Measurements from ENCODE around the gene ACTL10.

Gene ACTL10

DNA sequence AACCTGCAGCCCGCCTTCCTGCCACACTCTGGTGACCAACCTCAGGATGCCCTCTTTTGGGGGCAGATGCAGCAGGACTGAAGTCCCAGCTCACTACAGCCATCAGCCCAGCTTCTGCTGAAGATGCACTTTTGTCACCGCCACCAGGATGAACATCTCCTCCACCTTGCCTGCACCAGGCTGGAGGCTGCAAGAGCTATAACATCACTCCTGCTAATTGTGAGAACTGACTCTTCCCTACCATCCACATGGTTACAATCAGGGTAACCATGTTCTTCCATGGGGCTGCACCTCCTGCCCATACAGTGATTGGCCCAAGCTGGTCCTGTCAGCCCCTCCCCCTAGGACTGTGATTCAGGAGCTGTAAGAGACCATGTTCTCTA is 2.0 kb upstream of the ACTL10 start:
- DNase-seq: no peak

DNA sequence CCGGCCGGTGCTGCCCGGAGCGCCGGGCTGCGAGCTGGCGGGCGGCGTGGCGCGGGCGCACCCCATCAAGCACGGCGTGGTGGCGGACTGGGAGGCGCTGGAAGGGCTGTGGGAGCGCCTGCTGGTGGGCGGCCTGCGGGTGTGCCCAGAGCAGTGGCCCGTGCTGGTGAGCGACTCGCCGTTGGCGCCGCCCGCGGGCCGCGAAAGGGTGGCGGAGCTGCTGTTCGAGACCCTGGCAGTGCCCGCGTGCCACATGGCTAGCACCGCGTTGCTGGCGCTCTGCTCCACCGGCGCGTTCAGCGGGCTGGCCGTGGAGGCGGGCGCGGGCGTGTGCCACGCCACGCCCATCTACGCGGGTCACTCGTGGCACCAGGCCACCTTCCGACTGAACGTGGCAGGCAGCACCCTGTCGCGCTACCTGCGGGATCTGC is 517 bp downstream of the ACTL10 start:
- no peak for DNase-seq

DNA sequence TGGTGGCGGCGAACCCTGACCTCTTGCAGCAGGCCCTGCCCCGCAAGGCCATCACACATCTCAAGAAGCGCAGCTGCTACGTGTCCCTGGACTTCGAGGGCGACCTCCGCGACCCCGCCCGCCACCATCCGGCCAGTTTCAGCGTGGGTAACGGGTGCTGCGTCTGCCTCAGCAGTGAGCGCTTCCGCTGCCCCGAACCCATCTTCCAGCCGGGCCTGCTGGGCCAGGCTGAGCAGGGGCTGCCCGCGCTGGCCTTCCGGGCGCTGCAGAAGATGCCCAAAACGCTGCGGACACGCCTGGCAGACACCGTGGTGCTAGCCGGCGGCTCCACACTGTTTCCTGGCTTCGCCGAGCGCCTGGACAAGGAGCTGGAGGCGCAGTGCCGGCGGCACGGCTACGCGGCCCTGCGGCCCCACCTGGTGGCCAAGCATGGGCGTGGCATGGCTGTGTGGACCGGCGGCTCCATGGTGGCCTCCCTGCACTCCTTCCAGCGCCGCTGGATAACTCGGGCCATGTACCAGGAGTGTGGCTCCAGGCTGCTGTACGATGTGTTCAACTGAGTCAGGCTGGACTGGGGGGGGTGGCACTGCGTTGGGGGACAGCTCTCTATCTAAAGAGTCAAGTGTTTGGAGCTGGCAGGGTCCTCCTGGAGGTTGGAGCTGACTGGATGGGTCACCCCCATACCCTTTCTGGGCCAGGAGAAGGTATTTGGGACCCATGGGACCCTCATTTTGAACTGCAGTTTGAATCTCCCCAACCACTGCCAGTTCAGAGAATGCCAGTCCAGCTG is 1.1 kb downstream of the ACTL10 start:
- DNase-seq: no peak

DNA sequence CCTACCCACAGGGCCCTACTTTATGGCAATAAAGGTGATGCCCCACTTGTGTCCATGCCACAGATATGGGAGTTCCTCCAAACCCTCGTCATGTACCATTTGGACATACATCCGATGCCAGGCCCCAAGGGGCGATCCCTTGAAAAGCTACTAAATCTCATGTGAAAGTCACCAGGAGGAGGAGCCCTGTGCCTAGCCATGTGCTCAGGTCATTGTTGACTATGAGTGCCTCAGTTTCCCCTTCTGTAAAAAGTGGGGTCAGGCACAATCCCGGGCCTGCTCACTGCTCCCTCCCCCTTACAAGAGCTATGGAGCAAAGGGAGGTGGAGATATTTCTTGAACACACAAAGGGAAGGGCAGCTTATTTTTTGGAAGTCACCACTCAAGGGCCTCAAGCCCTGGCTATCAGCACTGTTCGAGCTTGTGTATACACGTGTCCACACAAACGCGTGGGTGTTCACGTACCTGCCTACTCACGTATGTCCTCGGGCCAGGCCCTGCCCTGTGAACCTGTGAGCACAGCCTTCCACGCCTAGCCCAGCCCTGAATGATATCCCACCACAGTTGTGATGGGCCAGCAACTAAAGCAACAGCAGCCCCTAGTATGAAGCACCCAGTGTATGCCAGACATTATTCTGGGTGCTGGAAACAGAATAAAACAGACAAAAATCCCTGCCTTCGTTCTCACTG is 1.9 kb downstream of the ACTL10 start:
- DNase-seq: no peak

DNA sequence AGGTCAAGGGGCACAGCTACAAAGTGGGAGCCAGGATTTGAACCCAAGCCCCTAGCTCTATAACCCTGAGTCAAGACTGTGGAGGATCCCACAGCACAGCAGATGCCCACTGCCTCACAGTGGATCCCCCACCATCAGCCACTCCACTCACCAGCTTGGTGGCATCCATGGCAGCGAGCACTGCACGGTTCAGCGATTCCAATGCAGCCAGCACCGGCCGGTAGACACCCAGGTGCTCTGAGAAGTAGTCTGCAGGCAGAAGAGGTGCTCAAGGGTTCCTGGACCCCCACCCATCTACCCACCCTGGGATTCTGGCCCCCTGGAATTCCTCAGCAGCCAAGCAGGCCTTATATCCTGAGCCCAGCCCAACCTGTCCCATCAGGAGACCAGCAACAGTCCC is 2.5 kb downstream of the ACTL10 start:
- DNase-seq: no peak

DNA sequence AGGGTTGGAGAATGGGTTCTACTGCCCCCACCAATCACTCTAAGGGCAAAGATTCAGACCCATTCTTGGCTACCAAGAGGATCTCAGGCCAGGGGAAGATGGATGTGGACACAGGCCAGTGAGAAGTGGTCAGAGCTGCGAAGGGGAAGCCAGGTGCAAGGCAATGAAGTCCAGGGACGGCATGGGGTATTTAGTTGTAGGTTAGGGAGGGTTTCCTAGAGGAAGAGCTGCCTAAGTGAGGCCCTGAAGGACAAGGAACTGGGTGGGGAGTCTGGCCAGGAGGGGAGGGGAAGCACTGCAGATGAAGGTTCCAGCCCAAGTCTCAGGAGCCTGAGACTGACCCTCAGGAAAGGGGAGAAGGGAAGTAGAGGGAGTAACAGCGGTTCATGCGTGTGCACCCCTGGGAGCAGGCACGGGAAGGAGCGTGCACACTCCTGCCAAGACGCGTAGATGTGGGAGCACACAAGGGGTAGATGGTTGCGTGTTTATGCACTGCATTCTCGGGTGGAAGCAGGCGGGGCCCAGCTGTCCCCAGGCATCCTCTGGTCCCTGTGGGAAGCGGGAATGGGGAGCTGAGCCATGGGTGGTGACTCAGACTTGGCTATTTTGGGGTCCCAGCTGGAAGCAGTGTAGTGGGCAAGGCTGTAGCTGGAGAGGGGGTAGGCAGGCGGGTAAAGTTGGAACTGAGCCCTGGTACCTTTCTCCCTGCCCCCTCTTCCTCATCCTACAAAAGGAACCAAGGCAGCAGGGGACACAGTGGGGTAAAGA is 3.3 kb downstream of the ACTL10 start:
- DNase-seq: no peak

DNA sequence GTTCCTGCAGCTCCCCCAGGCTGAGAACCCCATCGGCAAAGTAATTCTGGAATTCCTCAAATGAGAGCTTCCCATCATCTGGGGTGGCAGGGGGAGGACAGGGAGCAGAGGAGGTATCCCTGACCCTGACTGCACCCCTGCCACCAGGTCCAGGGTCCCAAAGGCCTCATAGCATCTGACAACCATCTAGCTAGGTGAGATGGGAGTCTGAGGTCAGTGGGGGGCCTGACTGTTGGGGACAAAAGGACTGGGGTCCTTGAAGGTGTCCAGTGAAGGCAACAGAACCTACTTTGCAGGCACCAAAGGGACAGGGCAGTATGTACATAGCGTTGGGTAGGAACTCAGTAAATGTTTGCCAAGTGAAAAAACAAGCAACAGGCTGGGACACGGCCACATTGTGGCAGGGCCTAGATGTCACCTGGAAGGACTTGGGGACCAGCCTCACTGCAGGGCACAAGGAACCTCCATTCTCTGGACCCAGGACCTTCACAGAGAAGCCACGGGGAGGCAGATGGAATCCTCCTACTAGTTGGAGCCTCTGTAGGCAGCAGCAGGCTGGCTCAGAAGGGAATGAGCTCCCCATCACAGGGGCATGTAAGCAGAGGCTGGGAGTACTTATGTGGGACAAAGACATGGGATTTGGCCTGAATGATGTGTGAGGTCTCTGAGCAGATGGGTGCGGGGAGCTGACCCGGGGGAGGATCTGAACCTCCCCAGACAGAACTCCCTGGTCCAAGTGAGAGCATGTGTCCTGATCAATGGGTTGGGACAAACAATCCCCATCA is 4.2 kb downstream of the ACTL10 start:
- no peak for DNase-seq

DNA sequence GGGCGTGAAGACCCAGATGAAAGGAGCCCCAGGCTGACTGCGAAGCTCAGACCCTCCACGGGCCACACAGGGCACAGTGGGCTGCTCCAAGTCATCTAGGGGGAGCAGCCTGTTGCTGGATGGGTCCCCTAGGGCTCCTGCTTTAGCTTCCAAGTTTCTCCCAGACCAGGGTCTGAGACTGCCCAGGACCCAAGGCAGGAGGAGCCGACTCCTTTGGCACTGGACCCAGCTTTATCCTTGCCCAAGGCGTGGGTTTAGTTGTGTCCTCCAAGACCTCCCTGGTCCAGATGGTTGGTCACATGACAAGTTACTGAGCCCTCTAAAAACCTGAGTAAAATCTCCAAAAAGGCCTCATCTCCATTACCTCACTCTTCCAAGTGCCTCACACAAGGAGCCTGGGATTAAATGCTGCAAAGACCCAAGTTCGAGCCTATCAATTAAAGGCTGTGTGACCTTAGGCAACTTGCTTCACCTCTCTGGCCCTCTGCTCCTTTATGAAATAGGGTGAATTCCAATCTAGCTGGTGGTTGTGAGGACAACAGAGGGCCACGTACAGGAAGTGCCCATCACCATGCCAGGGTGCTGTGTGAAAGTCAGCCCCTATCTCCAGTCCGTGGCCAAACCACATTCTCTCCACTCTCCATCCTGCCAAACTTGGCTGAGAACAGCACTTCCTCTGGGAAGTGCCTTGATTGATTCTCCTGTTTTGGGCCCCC is 5.0 kb downstream of the ACTL10 start:
- DNase-seq: no peak

DNA sequence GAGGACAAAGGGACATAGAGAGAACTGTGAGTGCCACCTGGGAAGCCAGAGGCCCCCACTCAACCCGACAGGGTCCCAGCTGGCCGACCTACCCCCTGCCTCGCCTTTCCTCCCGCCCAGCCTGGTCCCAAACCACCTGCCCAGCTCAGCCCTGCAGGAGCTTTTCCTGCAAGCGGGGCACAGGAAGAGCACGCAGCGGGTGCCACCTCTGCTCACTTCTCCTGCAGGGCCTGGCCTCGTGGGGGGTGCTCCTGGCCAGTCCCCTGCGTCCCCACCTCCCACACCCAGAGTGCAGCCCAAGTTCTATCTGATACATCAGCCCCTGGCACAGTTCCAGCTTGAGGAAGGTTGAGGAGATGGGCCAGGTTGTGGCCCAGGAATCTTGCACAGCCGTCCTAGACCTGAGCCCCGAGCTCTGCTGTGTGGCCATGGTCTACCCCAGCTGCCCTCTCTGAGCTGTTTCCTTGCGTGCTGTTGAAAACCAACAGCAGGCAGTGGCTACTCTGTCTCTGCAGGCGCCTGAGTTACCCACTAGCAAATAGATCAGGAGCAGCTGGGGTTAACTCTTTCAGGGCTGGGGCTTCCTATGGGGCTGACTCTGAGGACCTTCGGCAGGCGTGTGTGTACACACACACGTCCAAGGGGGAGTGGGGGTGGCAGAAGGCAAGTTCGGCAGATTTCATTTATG is 5.8 kb downstream of the ACTL10 start:
- no peak for DNase-seq

DNA sequence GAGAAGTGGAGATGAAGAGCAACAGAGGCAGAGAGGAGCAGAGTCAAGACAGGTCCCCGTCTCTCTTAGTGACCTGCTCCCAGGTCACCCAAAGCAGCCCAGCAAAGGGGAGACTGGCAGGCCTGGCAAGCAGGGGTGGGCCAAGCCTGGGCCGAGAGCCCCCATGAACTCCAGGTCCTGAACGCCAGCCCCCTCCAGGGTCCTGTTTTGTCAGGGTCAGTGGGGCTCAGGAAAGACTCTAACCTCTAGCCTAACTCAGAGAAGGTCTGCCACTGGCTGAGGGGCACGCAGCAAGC is 6.3 kb downstream of the ACTL10 start:
- DNase-seq: no peak

DNA sequence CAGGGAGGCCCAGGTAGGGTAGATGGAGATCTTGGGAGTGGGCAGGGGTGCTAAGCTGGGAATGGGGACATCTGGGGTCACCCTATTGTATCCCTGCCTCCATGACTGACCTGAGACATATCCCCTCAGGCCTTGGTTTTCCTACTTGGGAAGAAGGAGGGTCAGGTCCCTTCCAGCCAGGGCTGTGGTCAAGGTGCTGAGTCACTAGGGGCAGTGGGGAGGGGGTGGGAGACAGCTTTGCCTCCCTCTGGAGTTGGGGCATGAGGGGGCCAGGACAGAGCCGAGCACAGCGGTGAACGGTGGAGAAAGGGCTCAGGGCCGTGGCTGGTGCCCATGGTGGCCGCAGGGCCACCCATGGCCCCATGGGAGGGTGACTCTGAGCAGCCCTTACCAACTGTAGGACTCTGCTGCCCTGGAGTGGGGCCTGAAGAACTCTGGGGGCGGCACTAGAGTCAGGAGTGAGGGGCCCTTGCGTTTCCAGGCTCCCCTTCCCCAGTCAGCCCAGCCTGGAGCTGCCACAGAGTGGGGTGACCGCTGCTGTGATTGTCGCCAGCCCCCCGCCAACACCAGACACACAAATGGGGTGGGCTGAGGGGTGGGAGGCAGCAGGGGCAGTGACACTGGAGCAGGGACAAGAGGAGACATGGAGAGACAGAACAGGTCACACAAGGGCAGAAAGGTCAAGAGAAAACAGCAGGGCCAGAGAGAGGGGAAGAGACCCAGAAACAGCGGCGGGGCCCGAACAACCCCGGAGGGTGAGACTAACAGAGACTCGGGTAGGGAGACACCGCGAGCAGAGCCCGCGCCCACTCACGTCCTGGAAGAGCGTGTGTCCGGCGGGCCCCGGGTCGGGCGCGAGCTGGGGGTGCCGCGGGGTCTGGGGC is 6.9 kb downstream of the ACTL10 start:
- no peak for DNase-seq

DNA sequence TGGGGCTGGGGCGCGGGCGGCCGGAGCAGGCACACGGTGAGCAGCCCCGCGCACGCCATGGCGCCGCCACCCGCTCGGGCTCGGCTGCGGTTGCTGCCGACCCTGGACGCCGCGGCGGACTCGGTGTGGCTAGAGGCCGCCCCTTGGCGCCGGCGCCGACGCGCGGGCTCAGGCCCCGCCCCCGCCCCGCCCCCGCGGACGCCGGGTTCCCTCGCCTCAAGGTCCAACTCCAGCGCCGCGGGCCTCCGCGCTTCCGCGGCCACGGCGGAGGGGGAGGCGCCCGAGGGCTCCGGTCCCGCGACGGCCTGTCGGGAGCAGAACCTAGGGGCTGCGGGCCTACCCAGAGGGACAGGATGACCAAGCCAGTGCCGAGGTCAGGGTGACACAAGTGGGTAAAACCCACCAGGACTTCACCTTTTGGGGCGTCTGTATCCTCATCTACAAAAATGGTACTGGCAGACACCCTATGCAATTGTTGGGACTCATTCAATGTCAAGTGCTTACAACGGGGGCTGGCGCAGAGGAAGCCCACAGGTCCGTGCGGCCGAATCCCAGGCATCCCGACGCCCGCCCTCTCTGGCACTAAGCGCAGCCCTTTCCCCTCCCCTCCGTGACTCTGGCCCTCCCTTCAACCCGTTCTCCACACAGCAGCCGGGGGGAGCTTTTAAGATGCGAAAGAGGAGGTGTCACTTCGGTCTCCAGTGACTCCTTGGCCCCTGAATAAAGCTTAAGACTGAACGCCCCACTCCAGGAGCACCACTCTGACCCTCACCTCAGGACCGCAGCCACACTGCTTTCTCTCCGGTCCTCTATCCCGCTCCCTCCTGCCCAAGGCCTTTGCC is 7.8 kb downstream of the ACTL10 start, which contains the start of gene NECAB3:
Gene NECAB3, minus strand, starts transcription at position 135 of the 842 bp plus-strand sequence. Its CDS starts 76 bp downstream, at position 59.
- DNase-seq: no peak

DNA sequence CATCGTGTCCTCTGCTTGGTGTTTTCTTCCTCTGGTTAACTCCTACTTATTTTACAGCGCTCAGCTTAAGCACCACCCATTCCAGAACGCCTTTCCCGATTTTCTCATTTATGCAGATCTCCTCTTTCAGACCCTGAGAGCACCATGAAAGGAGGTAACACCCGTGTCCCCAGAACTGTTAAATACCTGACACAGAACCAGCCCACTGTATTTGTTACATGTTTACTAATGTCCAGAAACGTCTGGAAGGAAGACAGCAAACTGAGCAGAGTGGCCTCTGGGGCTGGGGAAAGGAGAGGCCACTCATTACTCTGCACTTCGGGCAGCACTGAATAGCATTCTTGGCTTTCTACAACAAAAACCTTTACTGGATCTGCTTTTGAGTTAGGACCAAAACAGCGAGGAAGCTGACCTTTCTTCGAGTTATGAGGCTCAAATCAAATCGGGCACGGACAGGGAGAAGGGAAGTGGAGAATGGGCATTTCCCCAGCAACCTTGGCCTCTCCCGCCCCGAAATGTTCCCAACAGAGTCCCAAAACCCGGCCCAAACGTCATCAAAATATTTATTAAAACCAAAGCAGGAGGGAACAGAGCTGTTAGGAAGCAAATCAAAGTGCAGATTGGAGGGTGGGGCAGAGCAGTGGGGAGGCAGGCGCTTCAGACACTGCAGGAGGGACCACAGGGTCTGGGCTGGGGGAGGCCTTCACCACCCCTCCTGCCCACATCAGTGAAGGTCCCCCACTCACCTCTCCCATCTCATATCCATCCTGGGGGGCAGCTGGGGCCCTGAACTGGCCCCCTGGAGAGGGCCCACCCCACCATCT is 8.6 kb downstream of the ACTL10 start:
- DNase-seq: no peak

DNA sequence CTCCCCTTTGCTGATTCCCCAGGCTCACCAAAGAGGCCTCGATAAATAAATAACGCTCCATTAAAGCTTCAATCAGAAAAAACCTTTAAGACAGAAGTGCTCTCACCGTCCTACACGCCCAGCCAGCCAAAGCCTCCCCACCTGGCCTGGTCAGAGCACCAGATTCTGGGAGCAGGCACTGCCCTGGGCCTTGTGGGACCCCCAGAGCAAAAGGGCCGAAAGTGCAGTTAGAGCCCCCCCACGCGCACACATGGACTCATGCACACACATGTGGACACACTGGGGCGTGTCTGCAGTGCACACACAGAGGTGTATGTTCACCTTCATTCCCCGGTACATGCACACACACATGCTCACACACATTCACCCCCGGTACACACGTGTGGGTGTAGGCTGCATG is 9.4 kb downstream of the ACTL10 start:
- no peak for DNase-seq

DNA sequence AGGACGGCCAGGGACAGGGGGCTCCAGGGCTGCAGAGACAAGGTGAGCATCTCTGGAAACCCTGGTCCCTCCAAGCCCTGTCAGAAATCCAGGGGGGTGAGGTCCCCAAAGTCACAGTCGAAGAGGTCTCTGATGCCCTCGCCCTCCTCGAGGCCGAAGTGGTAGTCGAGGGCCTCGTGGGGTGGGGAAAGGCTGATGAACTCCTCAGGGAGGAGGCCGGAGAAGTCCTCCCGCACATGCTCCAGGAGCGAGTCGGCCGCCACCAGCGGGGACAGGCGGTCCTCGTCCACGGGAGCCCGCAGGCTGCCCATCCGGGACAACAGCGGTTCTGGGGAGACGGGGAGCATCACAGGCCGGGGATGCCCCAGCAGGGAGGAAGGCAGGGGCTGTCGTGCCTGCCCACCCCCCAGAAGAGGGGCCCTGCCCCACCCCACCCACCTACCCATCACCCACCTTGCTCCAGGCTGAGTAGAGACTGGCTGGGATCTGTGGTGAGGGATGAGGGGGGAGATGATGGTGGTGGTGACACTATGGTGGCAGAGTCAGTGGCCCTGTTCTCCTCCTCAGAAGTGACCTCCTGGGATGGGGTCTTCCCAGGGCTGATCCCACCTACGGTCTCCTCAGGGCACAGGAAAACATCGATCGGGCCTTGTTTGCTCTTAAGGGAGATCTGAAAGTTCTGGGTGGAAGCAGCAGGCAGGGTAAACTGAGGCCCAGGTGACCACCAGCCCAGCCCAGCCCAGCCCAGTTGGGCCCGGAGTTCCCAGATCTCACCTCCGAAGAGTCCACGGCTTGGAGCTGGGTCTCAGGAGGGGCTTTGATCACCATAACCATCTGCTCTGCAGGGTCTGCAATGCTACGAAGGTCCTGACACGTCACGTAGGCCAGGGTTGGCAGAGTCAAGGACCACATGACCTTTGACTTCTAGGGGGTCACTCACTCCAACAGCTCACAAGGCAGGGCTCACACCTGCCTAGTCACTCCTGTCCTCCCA is 10.2 kb downstream of the ACTL10 start:
- no peak for DNase-seq

DNA sequence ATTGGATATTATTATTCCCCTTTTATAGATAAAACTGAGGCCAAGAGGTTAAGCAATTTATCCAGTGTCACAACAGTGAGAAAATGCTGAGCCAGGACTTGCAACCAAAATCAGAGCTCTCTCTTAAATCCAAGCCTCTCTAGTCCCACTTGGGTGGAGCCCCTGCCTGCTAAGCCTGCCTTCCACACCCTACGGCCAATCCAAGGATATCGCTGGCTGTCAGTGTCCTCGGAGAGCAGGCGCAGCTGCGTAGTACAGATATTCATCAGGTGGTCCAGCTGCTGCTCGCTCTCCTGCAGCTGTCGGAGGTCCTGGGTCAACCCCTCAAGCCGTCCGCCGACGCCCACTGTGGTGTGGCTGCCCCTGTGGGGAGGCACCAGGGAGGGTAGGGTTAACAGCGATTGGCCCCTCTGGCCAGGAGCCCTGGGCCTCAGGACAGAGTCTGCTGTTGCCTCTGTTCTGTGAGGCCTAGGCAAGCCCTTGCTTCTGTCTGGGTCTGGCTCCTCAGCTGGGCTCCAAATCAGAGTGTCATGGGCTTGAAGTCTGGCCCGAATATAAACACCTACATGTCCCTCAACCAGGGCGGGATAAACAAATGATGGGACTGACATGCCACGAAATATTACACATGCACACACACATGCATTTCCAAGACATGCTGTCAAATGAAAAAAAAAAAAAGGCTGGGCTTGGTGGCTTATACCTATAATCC is 11.4 kb downstream of the ACTL10 start:
- DNase-seq: no peak

All from NCI-H1436 treated with DMSO at 0.1 percent for 48 hours (cell line).